HG02981 (cell line): ENCODE measurements around the gene PPM1M.

Experiments used
- ATAC-seq: cut with Tn5 transposase; IDR thresholded peaks from one replicate; pipeline ENCODE4 v1.9.1; 2021; ENCODE audit warnings: mild to moderate bottlenecking, moderate library complexity; ENCODE audit not compliant: unreplicated experiment

The PPM1M gene

GRCh38 chr3:52215351-52215750 lies 30.2 kb upstream of the PPM1M start:
- no peak for ATAC-seq

- ATAC-seq = no peak
Measured at GRCh38 chr3:52216585-52217408, 28.8 kb upstream of the PPM1M start.

- ATAC-seq = no peak
Measured at GRCh38 chr3:52217409-52217805, 28.2 kb upstream of the PPM1M start.

GRCh38 chr3:52218026-52218425 lies 27.5 kb upstream of the PPM1M start:
- ATAC-seq = no peak

GRCh38 chr3:52218454-52218853 lies 27.1 kb upstream of the PPM1M start:
- ATAC-seq = no peak

GRCh38 chr3:52218937-52219650 lies 26.5 kb upstream of the PPM1M start:
- ATAC-seq = no peak

- ATAC-seq = no peak
Measured at GRCh38 chr3:52220380-52221026, 25.1 kb upstream of the PPM1M start.

- ATAC-seq = no peak
Measured at GRCh38 chr3:52221141-52221562, 24.4 kb upstream of the PPM1M start.

- no peak for ATAC-seq
Measured at GRCh38 chr3:52221563-52222318, 23.8 kb upstream of the PPM1M start.

GRCh38 chr3:52222319-52223221 lies 23.0 kb upstream of the PPM1M start:
- ATAC-seq = no peak

- no peak for ATAC-seq
Measured at GRCh38 chr3:52223449-52224408, 21.8 kb upstream of the PPM1M start.

GRCh38 chr3:52225452-52226228 lies 19.9 kb upstream of the PPM1M start, which contains the start of gene TLR9:
Gene TLR9 (minus strand): TSS chr3:52225645. CDS start chr3:52225529, 116 bp downstream.
- ATAC-seq = peak; percentile 83

GRCh38 chr3:52226229-52226817 lies 19.2 kb upstream of the PPM1M start:
- ATAC-seq = no peak

GRCh38 chr3:52227117-52227516 lies 18.4 kb upstream of the PPM1M start:
- no peak for ATAC-seq

- ATAC-seq = no peak
Measured at GRCh38 chr3:52227766-52228165, 17.8 kb upstream of the PPM1M start.

GRCh38 chr3:52228266-52228665 lies 17.3 kb upstream of the PPM1M start:
- no peak for ATAC-seq

- ATAC-seq = no peak
Measured at GRCh38 chr3:52228751-52229291, 16.7 kb upstream of the PPM1M start.
